ENCODE data around the gene C5orf46. TPM values are rescaled to one million over a fixed set of nuclear protein-coding genes. Genes with fewer than 3 reads are reported as not detected.
A peak's percentile ranks its signal among the peaks of the same experiment; 100 is the strongest.

The C5orf46 gene
- total RNA-seq, 1 experiment from 2014 or later, result not detected

DNA sequence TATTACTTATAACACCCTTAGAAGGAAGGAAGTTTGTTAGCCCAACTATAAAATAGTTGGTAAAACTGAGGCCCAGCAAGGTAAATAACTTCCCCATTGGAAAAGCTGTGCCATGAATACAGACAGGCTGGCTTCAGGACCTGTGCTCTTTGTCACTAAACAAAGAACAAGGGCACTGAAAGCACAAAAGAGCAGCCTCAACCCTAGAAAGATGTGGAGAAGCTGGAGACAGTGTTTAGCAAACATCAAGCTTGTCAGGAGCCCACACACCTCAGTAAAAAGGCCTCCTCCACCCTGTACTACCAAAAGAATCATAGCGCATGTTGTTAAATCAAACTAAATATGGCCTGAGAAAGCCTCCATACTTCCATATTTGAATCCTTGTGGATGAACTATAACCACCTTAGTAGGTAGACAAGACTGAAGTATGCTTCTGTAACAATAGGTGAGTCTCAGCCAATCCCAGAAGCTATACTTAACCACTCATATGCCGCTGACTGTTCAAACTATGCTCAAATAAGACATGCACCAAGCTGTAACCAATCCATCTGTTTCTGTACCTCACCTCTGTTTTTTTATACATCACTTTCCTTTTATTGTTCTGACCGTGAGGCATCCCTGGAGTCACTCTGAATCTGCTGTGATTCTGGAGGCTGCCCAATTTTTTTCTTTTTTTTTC, 46.2 kb downstream of the C5orf46 start:
- Histone ChIP-seq H3K27ac (ENCODE audit: low read depth, low read length, poor library complexity, severe bottlenecking) (no peak overlapping the region), H3K9me3 (ENCODE audit: low read depth, low read length, poor library complexity, severe bottlenecking) (no peaks in the 10 kb centered on the region), H3K36me3 (ENCODE audit: insufficient read depth, low read length, poor library complexity, severe bottlenecking) (no peaks in the 10 kb centered on the region), H3K27me3 (replicated peaks; ENCODE audit: insufficient read depth, low read depth, low read length, poor library complexity) (no peaks in the 10 kb centered on the region), H3K4me3 (ENCODE audit: low read depth, low read length, poor library complexity, severe bottlenecking) (no peak overlapping the region), H3K4me1 (ENCODE audit: insufficient read depth, low read length, poor library complexity, severe bottlenecking) (peaks cover 1% of the 10 kb centered on the region)
- intact Hi-C loops (cut with micrococcal nuclease; ENCODE audit: unreplicated experiment), result loop anchor here (5.0 kb wide), 1 partner anchor 132 kb away; no protein-coding TSS in a partner anchor
- no TSS peak for BruUV-seq (replicated peaks)
- CTCF ChIA-PET, result no interaction called here
- TF ChIP-seq EZH2 (IDR thresholded peaks at IDR 0.05; ENCODE audit: borderline replicate concordance, low read depth, low read length, poor library complexity, severe bottlenecking), result no peak
- TF ChIP-seq, protein P1, sequence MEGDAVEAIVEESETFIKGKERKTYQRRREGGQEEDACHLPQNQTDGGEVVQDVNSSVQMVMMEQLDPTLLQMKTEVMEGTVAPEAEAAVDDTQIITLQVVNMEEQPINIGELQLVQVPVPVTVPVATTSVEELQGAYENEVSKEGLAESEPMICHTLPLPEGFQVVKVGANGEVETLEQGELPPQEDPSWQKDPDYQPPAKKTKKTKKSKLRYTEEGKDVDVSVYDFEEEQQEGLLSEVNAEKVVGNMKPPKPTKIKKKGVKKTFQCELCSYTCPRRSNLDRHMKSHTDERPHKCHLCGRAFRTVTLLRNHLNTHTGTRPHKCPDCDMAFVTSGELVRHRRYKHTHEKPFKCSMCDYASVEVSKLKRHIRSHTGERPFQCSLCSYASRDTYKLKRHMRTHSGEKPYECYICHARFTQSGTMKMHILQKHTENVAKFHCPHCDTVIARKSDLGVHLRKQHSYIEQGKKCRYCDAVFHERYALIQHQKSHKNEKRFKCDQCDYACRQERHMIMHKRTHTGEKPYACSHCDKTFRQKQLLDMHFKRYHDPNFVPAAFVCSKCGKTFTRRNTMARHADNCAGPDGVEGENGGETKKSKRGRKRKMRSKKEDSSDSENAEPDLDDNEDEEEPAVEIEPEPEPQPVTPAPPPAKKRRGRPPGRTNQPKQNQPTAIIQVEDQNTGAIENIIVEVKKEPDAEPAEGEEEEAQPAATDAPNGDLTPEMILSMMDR (conservative IDR thresholded peaks at IDR 0.05; ENCODE audit: low read depth, low read length), result no peak
- POLR2A ChIA-PET (ENCODE audit: low non-redundant PET), result no interaction called here
- DNase-seq (ENCODE audit: low spot score), result no peak

DNA sequence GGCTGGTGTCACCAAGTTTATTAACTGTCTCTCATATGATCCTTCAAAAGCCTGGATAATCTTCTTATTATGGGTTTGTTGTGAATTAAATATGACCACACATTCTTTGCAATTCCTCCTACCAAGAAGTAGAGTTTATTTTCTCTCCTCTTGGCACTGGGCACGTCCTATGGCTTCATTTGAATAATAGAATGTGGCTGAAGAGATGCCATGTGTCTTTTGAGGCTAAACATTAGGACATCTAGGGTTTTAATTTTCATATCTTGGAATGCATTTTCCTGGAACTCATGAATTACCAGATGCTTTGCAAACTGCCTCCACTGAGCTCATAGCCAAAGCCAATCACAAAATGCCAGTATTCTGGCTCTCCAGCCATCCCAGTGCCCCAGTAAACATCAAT, 47.8 kb downstream of the C5orf46 start:
- no peak overlapping the region for H3K27ac ChIP-seq (ENCODE audit: low read depth, low read length, poor library complexity, severe bottlenecking)
- no peak for DNase-seq (ENCODE audit: low spot score)
- peaks cover 9% of the 10 kb centered on the region for H3K4me1 ChIP-seq (ENCODE audit: insufficient read depth, low read length, poor library complexity, severe bottlenecking)
- no peak overlapping the region for H3K4me3 ChIP-seq (ENCODE audit: low read depth, low read length, poor library complexity, severe bottlenecking)
- H3K36me3 ChIP-seq (ENCODE audit: insufficient read depth, low read length, poor library complexity, severe bottlenecking), result no peaks in the 10 kb centered on the region
- CTCF ChIA-PET, result no interaction called here
- no TSS peak for BruUV-seq (replicated peaks)
- POLR2A ChIA-PET (ENCODE audit: low non-redundant PET), result interaction anchor here (0.6 kb wide), 1 partner anchor 14 kb away, joined by 3 read pairs; no protein-coding TSS in a partner anchor
- no peaks in the 10 kb centered on the region for H3K9me3 ChIP-seq (ENCODE audit: low read depth, low read length, poor library complexity, severe bottlenecking)
- intact Hi-C loops (cut with micrococcal nuclease; ENCODE audit: unreplicated experiment), result loop anchor here (1.0 to 5.0 kb wide), 2 partner anchors 77 to 134 kb away; no protein-coding TSS in a partner anchor
- H3K27me3 ChIP-seq (replicated peaks; ENCODE audit: insufficient read depth, low read depth, low read length, poor library complexity), result no peaks in the 10 kb centered on the region
- TF ChIP-seq, protein P1 (conservative IDR thresholded peaks at IDR 0.05; ENCODE audit: low read depth, low read length), result no peak
- no peak for TF ChIP-seq EZH2 (IDR thresholded peaks at IDR 0.05; ENCODE audit: borderline replicate concordance, low read depth, low read length, poor library complexity, severe bottlenecking)

DNA sequence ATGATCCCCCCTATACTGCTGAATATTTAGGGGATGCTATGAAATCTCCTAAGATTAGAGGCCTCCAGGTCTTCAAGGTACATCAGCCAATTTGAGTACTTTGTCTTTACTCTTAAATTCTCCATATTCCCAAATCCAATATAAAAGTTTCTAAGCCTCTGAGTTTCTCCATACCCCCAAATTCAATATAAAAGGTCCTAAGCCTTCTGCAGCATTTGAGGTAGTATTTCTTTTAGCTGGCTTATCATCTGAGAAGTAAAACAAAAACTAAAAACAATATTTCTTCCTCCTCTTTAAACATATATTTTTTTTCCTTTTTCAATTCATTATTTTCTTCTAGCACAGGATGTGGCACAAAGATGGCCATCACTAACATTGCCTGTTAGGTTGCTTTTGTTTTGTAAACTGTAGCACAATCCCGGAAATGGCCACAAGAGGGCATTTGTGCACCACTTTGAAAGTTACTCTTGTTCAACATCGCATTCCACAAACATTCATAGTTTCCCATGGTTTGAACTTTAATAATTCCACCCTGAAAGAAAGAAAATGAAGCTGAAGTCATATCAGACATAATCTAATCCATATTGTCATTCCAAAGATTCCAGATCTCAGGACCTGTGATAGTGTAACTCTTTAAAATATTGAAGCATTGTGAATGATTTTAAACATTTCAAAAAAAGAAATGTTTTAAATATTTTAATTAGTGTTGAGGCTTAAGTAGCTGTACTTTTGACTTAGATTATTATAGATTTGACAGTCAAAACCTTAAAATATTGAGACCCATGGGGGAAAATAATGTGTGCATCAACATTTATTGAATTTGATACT, 48.8 kb downstream of the C5orf46 start:
- Histone ChIP-seq H3K4me3 (ENCODE audit: low read depth, low read length, poor library complexity, severe bottlenecking) (no peak overlapping the region), H3K27me3 (replicated peaks; ENCODE audit: insufficient read depth, low read depth, low read length, poor library complexity) (no peaks in the 10 kb centered on the region), H3K27ac (ENCODE audit: low read depth, low read length, poor library complexity, severe bottlenecking) (no peak overlapping the region), H3K36me3 (ENCODE audit: insufficient read depth, low read length, poor library complexity, severe bottlenecking) (no peaks in the 10 kb centered on the region), H3K9me3 (ENCODE audit: low read depth, low read length, poor library complexity, severe bottlenecking) (no peaks in the 10 kb centered on the region), H3K4me1 (ENCODE audit: insufficient read depth, low read length, poor library complexity, severe bottlenecking) (peaks cover 9% of the 10 kb centered on the region)
- ChIA-PET POLR2A (ENCODE audit: low non-redundant PET) (no interaction called here), CTCF (interaction anchor here (0.7 to 0.8 kb wide), 2 partner anchors 137 to 279 kb away, joined by 3 to 4 read pairs; no protein-coding TSS in a partner anchor)
- intact Hi-C loops (cut with micrococcal nuclease; ENCODE audit: unreplicated experiment), result loop anchor here (1.0 to 5.0 kb wide), 2 partner anchors 78 to 135 kb away; no protein-coding TSS in a partner anchor
- DNase-seq (ENCODE audit: low spot score), result peak; percentile 81
- no TSS peak for BruUV-seq (replicated peaks)
- TF ChIP-seq, protein P1 (conservative IDR thresholded peaks at IDR 0.05; ENCODE audit: low read depth, low read length), result peak; percentile 91
- no peak for TF ChIP-seq EZH2 (IDR thresholded peaks at IDR 0.05; ENCODE audit: borderline replicate concordance, low read depth, low read length, poor library complexity, severe bottlenecking)
